Activated T-helper 1 cell treated with anti-CD3 and anti-CD28 coated beads, Interleukin-2, amount 50 U/mL, for 16 hours (primary cell): ENCODE data around the gene EFCAB5.
"Not testable (repeated sequence)": the region's sequence is repeated elsewhere in the genome, so short reads cannot be mapped to it uniquely, and the experiment has no call there.

ENCODE experiments used
- DNase-seq, 2 donors: peaks; one replicate each; pipeline ENCODE4 v3.0.0-alpha.2; 2020; ENCODE audit warnings: low read depth in 1 of 2, low spot score in 1 of 2

Gene EFCAB5

GRCh38 chr17:30002088-30002487 lies 60.7 kb downstream of the EFCAB5 start:
- no peak for DNase-seq

- no peak for DNase-seq
Observed at GRCh38 chr17:30005709-30006320, 64.4 kb downstream of the EFCAB5 start.

- DNase-seq: not testable (repeated sequence)
Observed at GRCh38 chr17:30011934-30012333, 70.5 kb downstream of the EFCAB5 start.

- DNase-seq: no peak
Observed at GRCh38 chr17:30021708-30022317, 80.4 kb downstream of the EFCAB5 start.

- DNase-seq: not testable (repeated sequence)
Observed at GRCh38 chr17:30025325-30025724, 83.9 kb downstream of the EFCAB5 start.

DNA sequence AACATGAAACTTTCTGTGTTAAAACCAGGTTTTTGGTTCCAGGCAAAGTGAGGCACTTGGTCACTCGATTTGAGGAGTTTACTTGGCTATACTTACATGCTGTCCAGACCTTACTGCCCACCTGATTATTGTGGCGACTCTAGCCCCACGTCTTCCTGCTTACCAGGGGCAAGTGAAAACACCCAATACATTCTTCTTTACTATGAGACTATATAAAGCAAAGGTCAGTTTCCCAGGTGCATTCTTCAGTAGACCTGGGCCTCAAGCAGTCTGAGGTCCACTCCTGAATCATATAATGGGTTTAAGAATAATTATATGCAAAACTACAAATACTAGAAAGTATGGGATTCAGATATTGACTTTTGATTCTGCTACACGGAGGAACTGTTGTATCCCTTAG lies 86.2 kb downstream of the EFCAB5 start:
- no peak for DNase-seq

GRCh38 chr17:30031214-30031869 lies 89.9 kb downstream of the EFCAB5 start:
- DNase-seq: no peak

DNA sequence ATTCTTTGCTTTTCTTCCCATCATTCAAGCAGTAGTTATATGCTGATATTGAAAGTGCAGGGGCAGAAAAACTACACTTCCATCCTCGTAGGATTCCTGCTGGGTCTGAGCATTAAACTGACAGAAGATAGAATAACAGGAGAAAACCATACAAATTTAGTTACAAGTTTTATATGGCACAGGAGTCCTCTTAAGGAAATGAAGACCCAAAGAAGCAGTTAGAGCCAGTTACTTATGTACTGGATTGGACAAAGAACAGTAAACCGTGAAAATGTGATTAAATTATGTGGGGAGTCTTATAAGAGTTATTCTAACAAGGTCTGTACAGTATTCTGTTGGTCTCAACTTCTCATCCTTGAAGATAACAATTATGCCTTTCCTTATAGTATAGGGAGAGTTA lies 93.9 kb downstream of the EFCAB5 start:
- DNase-seq: no peak

DNA sequence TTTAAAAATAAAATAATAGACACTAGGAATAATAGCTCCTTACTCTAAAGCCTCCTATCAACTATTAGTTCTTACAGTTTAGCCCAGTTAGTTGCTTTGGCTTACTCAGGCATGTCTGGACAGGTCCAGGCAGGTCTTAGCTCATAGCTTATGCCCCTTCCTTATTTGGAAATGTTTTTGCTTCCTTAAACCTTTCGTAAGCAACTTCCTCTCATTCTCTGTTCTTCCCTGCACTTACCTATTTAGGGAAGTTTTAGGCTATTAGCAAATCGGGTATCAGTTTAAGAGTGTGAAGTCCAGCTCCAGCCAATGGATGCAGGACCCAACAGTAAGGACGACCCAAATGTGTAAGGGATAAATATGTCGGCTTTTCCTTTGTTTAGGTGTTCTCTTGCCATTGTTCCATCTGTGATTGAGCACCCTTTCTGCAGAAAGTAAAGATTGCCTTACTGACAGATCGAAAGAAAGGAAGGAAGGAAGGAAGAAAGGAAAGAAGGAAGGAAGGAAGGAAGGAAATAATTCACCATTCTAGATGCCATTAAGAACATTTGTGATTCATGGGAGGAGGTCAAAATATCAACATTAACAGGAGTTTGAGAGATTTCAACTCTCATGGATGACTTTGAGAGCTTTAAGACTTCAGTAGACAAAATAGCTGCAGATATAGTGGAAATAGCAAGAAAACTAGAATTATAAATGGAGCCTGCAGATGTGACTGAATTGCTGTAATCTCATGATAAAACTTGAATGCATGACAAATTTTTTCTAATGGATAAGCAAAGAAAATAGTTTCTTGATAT lies 99.5 kb downstream of the EFCAB5 start:
- DNase-seq: not testable (repeated sequence)

DNA sequence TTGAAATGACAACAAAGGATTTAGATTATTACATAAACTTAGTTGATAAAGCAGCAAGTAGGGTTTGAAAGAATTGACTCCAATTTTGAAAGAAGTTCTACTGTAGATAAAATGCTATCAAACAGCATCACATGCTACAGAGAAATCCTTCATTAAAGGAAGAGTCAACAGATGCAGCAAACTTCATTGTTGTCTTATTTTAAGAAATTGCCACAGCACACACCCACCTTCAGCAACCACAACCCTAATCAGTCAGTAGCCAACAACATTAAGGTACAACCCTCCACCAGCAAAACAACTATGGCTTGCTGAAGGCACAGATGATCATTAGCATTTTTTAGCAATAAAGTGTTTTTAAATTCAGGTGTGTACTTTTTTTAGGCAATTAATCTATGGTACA lies 100.1 kb downstream of the EFCAB5 start:
- no peak for DNase-seq

GRCh38 chr17:30062372-30062771 lies 120.9 kb downstream of the EFCAB5 start:
- no peak for DNase-seq

DNA sequence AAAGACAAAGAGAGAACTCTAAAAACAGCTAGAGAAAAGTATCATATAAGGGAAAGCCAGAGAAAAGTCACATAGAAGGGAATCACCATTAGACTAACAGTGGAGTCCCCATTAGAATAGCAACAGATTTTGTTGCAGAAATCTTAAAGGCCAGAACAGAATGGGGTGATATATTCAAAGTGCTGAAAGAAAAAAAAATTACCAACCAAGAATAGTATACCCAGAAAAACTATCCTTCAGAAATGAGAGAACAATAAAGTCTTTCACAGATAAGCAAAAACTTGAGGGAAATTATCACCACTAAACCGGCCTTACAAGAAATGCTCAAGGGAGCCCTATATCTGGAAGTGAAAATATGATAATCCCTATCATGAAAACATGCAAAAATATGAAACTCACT lies 123.3 kb downstream of the EFCAB5 start:
- DNase-seq: no peak

GRCh38 chr17:30068465-30068864 lies 127.0 kb downstream of the EFCAB5 start:
- DNase-seq: no peak

GRCh38 chr17:30074254-30074653 lies 132.8 kb downstream of the EFCAB5 start:
- no peak for DNase-seq

DNA sequence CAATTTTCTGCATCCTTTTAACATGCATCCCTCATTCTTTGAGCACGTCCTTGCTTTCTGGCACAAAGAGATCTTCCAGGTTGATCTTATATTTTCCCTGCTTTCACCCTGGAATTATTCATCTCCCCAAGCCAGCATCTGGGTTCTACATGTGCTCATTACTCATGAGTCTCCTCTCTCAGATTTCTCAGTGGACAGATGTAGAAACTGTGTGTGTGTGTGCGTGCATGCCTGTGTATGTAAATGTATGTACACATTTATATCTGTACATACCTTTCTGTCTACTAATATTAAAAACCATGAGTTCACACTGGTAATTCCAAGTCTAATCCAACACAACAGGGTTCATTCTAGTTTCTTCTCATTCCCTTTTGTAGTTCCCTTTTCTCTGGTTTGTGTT lies 133.3 kb downstream of the EFCAB5 start:
- no peak for DNase-seq

DNA sequence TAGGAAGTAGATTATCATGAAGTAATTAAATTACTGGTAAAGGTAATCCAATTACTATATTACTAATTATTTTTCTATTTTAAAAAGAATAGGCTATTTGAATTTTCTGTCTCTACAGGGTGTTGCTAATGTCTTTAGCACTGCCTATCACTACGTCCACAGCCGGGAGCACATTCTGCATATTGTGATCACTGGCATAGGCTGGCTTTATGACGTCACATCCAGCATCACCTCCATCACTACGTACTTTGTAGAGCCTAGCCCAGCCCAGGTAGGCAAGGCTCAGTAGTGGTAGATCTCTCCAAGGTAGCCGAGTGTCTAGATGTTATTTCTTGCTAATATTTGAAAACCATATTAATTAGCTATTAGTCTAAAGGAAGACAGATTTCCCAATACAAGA lies 141.3 kb downstream of the EFCAB5 start:
- no peak for DNase-seq

DNA sequence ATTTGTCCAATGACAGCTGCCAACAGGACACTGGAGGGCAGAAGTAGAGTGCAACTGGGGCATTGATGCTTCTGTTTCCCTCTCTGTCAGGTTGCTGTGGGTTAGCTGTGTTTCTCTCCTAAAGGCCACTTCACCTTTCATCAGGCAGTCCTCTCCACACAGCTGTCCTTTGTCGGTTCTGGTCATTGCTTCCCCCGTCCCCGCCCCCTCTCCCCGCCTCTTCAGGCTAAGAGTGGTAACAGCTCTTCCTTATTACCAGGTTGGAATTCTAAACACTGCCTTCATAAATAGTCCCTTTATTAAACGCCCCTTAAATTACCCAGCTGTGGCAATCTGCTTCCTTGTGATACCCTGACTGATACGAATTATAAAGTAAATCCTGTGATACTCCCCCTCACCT lies 143.4 kb downstream of the EFCAB5 start:
- no peak for DNase-seq

DNA sequence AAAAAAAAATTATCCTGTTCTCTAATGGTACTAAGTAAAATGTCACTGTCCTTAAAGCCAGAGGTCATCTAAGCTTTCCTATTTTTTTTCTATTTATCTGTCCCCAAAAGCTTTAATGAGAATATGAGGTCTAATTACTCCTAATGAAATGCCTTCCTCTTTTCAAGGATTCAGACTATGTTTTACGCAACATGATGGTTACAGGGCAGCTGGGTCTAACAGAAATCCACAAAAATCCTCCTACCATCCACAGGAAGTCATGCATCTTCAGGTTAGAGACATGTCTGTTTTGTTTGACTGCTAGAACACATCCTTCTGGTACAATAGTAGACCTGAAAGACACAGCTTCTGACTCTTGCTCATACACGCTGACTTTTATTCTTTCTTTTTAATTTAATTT lies 145.5 kb downstream of the EFCAB5 start:
- no peak for DNase-seq

GRCh38 chr17:30087431-30087830 lies 146.0 kb downstream of the EFCAB5 start:
- not testable (repeated sequence) for DNase-seq

- no peak for DNase-seq
Observed at GRCh38 chr17:30091121-30091670, 149.8 kb downstream of the EFCAB5 start.

- DNase-seq: no peak
Observed at GRCh38 chr17:30091771-30092170, 150.3 kb downstream of the EFCAB5 start.

DNA sequence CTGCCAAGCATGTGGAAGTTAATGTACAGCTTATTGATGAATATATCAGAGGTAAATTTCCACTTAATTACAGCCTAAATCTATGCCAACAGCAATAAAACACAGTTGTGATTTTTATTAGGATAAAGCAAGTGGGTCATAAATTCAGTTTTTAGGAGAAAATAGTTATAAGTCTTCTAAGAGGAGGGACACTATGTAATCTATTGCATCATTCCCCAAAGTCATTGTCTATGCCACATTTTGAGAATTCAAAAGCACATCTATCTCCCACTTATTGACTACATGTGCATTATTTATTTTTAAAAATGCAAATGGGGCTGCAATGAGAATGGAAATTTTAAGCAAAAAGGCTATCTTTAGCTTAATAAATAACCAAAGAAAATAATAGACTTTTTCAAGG lies 151.5 kb downstream of the EFCAB5 start:
- no peak for DNase-seq
